Neural progenitor cell (in vitro differentiated cells): Measurements from ENCODE around the gene RARS2. TPM values are rescaled to one million over a fixed set of nuclear protein-coding genes. Genes with fewer than 3 reads are reported as not detected.

Experiments used
- DNase-seq: peaks from one replicate; pipeline ENCODE4 v3.0.0-alpha.2; 2016; ENCODE audit warnings: low spot score
- H2AFZ ChIP-seq: fragments of 200-600 bp; sonication (generic); replicated peaks from 2 replicates; pipeline ENCODE4 v1.6.1; 2016; ENCODE audit warnings: antibody characterized with exemption
- H3F3A ChIP-seq: fragments of 200-600 bp; sonication (generic); 2 replicates; pipeline ENCODE4 v1.6.1; 2016; ENCODE audit warnings: antibody characterized with exemption, low read depth
- H3K27ac ChIP-seq: fragments of 200-600 bp; sonication (generic); 2 replicates; pipeline ENCODE4 v1.5.1; 2016; ENCODE audit warnings: mild to moderate bottlenecking
- H3K27me3 ChIP-seq: fragments of 200-600 bp; sonication (generic); 2 replicates; pipeline ENCODE4 v1.6.1; 2016; ENCODE audit warnings: mild to moderate bottlenecking, moderate library complexity
- H3K36me3 ChIP-seq: fragments of 200-600 bp; sonication (generic); 2 replicates; pipeline ENCODE4 v1.5.1; 2016
- H3K4me1 ChIP-seq: fragments of 200-600 bp; sonication (generic); 2 replicates; pipeline ENCODE4 v1.6.1; 2016; ENCODE audit warnings: mixed run types
- H3K4me2 ChIP-seq: fragments of 200-600 bp; sonication (generic); 2 replicates; pipeline ENCODE4 v1.6.1; 2016
- H3K4me3 ChIP-seq: fragments of 200-600 bp; sonication (generic); 2 replicates; pipeline ENCODE4 v1.5.1; 2016
- H3K79me2 ChIP-seq: fragments of 200-600 bp; sonication (generic); 2 replicates; pipeline ENCODE4 v1.6.1; 2016; ENCODE audit warnings: low read depth
- H3K9ac ChIP-seq: fragments of 200-600 bp; sonication (generic); 2 replicates; pipeline ENCODE4 v1.6.1; 2016
- H3K9me3 ChIP-seq: fragments of 200-600 bp; sonication (generic); 2 replicates; pipeline ENCODE4 v1.5.1; 2016; ENCODE audit warnings: low read depth
- H4K20me1 ChIP-seq: fragments of 200-600 bp; sonication (generic); 2 replicates; pipeline ENCODE4 v1.6.1; 2016; ENCODE audit warnings: low read depth
- H3K27ac Mint-ChIP-seq: 3 replicates; pipeline ENCODE4 v1.8.0; 2021; ENCODE audit warnings: mixed read lengths
- H3K27me3 Mint-ChIP-seq: 2 replicates; pipeline ENCODE4 v1.8.0; 2022; ENCODE audit warnings: low read depth, mild to moderate bottlenecking, inconsistent platforms, moderate library complexity, mixed read lengths; ENCODE audit not compliant: insufficient read depth
- H3K36me3 Mint-ChIP-seq: 3 replicates; pipeline ENCODE4 v1.8.0; 2021; ENCODE audit warnings: mixed read lengths
- H3K4me1 Mint-ChIP-seq: 3 replicates; pipeline ENCODE4 v1.8.0; 2021; ENCODE audit warnings: mixed read lengths
- H3K4me3 Mint-ChIP-seq: 3 replicates; pipeline ENCODE4 v1.8.0; 2021; ENCODE audit warnings: mild to moderate bottlenecking, moderate library complexity, mixed read lengths
- H3K9me3 Mint-ChIP-seq: 3 replicates; pipeline ENCODE4 v1.8.0; 2020; ENCODE audit warnings: mixed read lengths
- CTCF ChIP-seq: fragments of 200-600 bp; sonication (generic); IDR thresholded peaks from 2 replicates; pipeline ENCODE4 v1.5.1; 2017; ENCODE audit warnings: antibody characterized with exemption, mild to moderate bottlenecking
- EZH2 ChIP-seq: fragments of 200-600 bp; sonication (generic); IDR thresholded peaks from 2 replicates; pipeline ENCODE4 v1.6.1; 2017; ENCODE audit warnings: antibody characterized with exemption, mild to moderate bottlenecking, moderate library complexity
- EZH2phosphoT487 ChIP-seq: fragments of 200-600 bp; sonication (generic); IDR thresholded peaks from 2 replicates; pipeline ENCODE4 v1.6.1; 2017; ENCODE audit warnings: antibody characterized with exemption
- total RNA-seq: library from RNA; depleted of rRNA; stranded (reverse); fragments of >200 nt; gene quantifications from 2 replicates; pipeline ENCODE4 v1.2.3, GENCODE V29; 2015; ENCODE audit warnings: low replicate concordance

Gene RARS2
- total RNA-seq, 1 donor from 2014 or later = 53.6 TPM

- Histone ChIP-seq H3K36me3 (peaks cover 25% of the 10 kb centered on the region), H3K4me3 (no peak overlapping the region), H3K9ac (no peak overlapping the region), H3F3A (peaks cover 4% of the 10 kb centered on the region), H3K27ac (peak overlapping the region; percentile 17), H4K20me1 (peaks cover 7% of the 10 kb centered on the region), H2AFZ (no peak overlapping the region), H3K79me2 (no peaks in the 10 kb centered on the region), H3K27me3 (no peaks in the 10 kb centered on the region), H3K4me1 (no peaks in the 10 kb centered on the region), H3K4me2 (no peak overlapping the region), H3K9me3 (no peaks in the 10 kb centered on the region)
- Mint-ChIP-seq H3K4me1 (peaks cover 8% of the 10 kb centered on the region), H3K4me3 (no peak overlapping the region), H3K9me3 (no peaks in the 10 kb centered on the region), H3K27ac (peak overlapping the region; percentile 6), H3K27me3 (no peaks in the 10 kb centered on the region), H3K36me3 (peaks cover 17% of the 10 kb centered on the region)
- TF ChIP-seq EZH2 (no peak), CTCF (no peak), EZH2phosphoT487 (no peak)
- no peak for DNase-seq
Measured at GRCh38 chr6:87551799-87552198, 38.0 kb downstream of the RARS2 start.

- no peaks in the 10 kb centered on the region for H3K9me3 Mint-ChIP-seq
- peaks cover 24% of the 10 kb centered on the region for H3K36me3 Mint-ChIP-seq
- no peaks in the 10 kb centered on the region for H3K27me3 ChIP-seq
- H3K4me3 Mint-ChIP-seq = no peak overlapping the region
- no peaks in the 10 kb centered on the region for H3F3A ChIP-seq
- H3K4me3 ChIP-seq = no peak overlapping the region
- TF ChIP-seq EZH2 (no peak), CTCF (no peak)
- no peak overlapping the region for H3K27ac ChIP-seq
- H3K79me2 ChIP-seq = no peaks in the 10 kb centered on the region
- no peak overlapping the region for H3K4me2 ChIP-seq
- H2AFZ ChIP-seq = no peak overlapping the region
- H3K9ac ChIP-seq = no peak overlapping the region
- no peak overlapping the region for H3K27ac Mint-ChIP-seq
- H4K20me1 ChIP-seq = no peaks in the 10 kb centered on the region
- DNase-seq = no peak
- H3K4me1 ChIP-seq = no peaks in the 10 kb centered on the region
- H3K27me3 Mint-ChIP-seq = no peaks in the 10 kb centered on the region
- H3K4me1 Mint-ChIP-seq = no peaks in the 10 kb centered on the region
- no peaks in the 10 kb centered on the region for H3K9me3 ChIP-seq
- peaks cover 18% of the 10 kb centered on the region for H3K36me3 ChIP-seq
Measured at GRCh38 chr6:87544474-87544735, 45.4 kb downstream of the RARS2 start.

- Histone ChIP-seq H3K27ac (no peak overlapping the region), H3K4me2 (no peak overlapping the region), H3K4me1 (no peaks in the 10 kb centered on the region), H3K79me2 (no peaks in the 10 kb centered on the region), H3K36me3 (peaks cover 17% of the 10 kb centered on the region), H3K9me3 (no peaks in the 10 kb centered on the region), H2AFZ (no peak overlapping the region), H4K20me1 (no peaks in the 10 kb centered on the region), H3K4me3 (no peak overlapping the region), H3F3A (no peaks in the 10 kb centered on the region), H3K9ac (no peak overlapping the region), H3K27me3 (no peaks in the 10 kb centered on the region)
- no peaks in the 10 kb centered on the region for H3K9me3 Mint-ChIP-seq
- no peak for DNase-seq
- H3K4me3 Mint-ChIP-seq = no peak overlapping the region
- TF ChIP-seq EZH2phosphoT487 (no peak), CTCF (no peak), EZH2 (no peak)
- no peak overlapping the region for H3K27ac Mint-ChIP-seq
- no peaks in the 10 kb centered on the region for H3K4me1 Mint-ChIP-seq
- H3K36me3 Mint-ChIP-seq = peaks cover 26% of the 10 kb centered on the region
- H3K27me3 Mint-ChIP-seq = no peaks in the 10 kb centered on the region
Measured at GRCh38 chr6:87543696-87544473, 45.9 kb downstream of the RARS2 start.
